OCI-LY1 (cell line): ENCODE measurements around the gene TAAR9.

Experiments used
- H2AFZ ChIP-seq: fragments of 200-600 bp; sonication (generic), shearing (Covaris generic); 2 replicates; pipeline ENCODE4 v1.6.0; 2014; ENCODE audit warnings: antibody characterized with exemption, mild to moderate bottlenecking, low read length
- H3F3A ChIP-seq: fragments of 200-600 bp; sonication (generic), shearing (Covaris generic); 2 replicates; pipeline ENCODE4 v1.6.0; 2014; ENCODE audit warnings: mild to moderate bottlenecking, antibody characterized with exemption, low read length, moderate library complexity; ENCODE audit not compliant: insufficient read depth
- H3K27ac ChIP-seq: fragments of 200-600 bp; sonication (generic); 2 replicates; pipeline ENCODE4 v1.5.1; 2014; ENCODE audit warnings: low read length, mixed run types, mild to moderate bottlenecking, low read depth; ENCODE audit not compliant: poor library complexity, severe bottlenecking
- H3K27me3 ChIP-seq: fragments of 200-600 bp; sonication (generic); 2 replicates; pipeline ENCODE4 v1.6.0; 2014; ENCODE audit warnings: antibody characterized with exemption, mild to moderate bottlenecking, low read length, moderate library complexity; ENCODE audit not compliant: insufficient read depth
- H3K36me3 ChIP-seq: fragments of 200-600 bp; sonication (generic); 2 replicates; pipeline ENCODE4 v1.6.1; 2014; ENCODE audit warnings: mild to moderate bottlenecking, antibody characterized with exemption, low read length, moderate library complexity, mixed read lengths; ENCODE audit not compliant: insufficient read depth
- H3K4me1 ChIP-seq: fragments of 200-600 bp; sonication (generic); 2 replicates; pipeline ENCODE4 v1.5.1; 2014; ENCODE audit warnings: mild to moderate bottlenecking, low read length, moderate library complexity; ENCODE audit not compliant: insufficient read depth, severe bottlenecking
- H3K4me2 ChIP-seq: fragments of 200-600 bp; sonication (generic), shearing (Covaris generic); 2 replicates; pipeline ENCODE4 v1.6.1; 2014; ENCODE audit warnings: low read length
- H3K4me3 ChIP-seq: fragments of 200-600 bp; sonication (generic); 2 replicates; pipeline ENCODE4 v1.5.1; 2014; ENCODE audit warnings: low read length, low read depth, mild to moderate bottlenecking, mixed read lengths; ENCODE audit not compliant: poor library complexity, severe bottlenecking
- H3K79me2 ChIP-seq: fragments of 200-600 bp; shearing (Covaris generic); 2 replicates; pipeline ENCODE4 v1.6.1; 2016; ENCODE audit warnings: mixed run types, low read length, mixed read lengths; ENCODE audit not compliant: insufficient read depth
- H3K9ac ChIP-seq: fragments of 200-600 bp; sonication (generic), shearing (Covaris generic); 2 replicates; pipeline ENCODE4 v1.6.1; 2014; ENCODE audit warnings: mild to moderate bottlenecking, low read length, mixed read lengths
- H3K9me2 ChIP-seq: fragments of 200-600 bp; sonication (generic), shearing (Covaris generic); 2 replicates; pipeline ENCODE4 v1.6.1; 2014; ENCODE audit warnings: low read depth, mild to moderate bottlenecking, low read length, mixed read lengths
- H3K9me3 ChIP-seq: fragments of 200-600 bp; shearing (Covaris generic); 2 replicates; pipeline ENCODE4 v1.6.1; 2014; ENCODE audit warnings: low read length, mixed read lengths
- H4K20me1 ChIP-seq: fragments of 200-600 bp; sonication (generic), shearing (Covaris generic); 2 replicates; pipeline ENCODE4 v1.6.0; 2016; ENCODE audit warnings: mild to moderate bottlenecking, low read length; ENCODE audit not compliant: insufficient read depth
- EZH2 ChIP-seq: fragments of 200-600 bp; sonication (generic), shearing (Covaris generic); IDR thresholded peaks from 2 replicates; pipeline ENCODE4 v1.8.0; 2017; ENCODE audit warnings: borderline replicate concordance, mixed run types, mild to moderate bottlenecking, antibody characterized with exemption, low read length, moderate library complexity, mixed read lengths
- TF ChIP-seq, protein P1 (sequence below): fragments of 200-600 bp; sonication (generic), shearing (Covaris generic); IDR thresholded peaks from 2 replicates; pipeline ENCODE4 v1.5.1; 2017; ENCODE audit warnings: mild to moderate bottlenecking, antibody characterized with exemption, low read length, moderate library complexity, mixed read lengths

TAAR9 gene

DNA sequence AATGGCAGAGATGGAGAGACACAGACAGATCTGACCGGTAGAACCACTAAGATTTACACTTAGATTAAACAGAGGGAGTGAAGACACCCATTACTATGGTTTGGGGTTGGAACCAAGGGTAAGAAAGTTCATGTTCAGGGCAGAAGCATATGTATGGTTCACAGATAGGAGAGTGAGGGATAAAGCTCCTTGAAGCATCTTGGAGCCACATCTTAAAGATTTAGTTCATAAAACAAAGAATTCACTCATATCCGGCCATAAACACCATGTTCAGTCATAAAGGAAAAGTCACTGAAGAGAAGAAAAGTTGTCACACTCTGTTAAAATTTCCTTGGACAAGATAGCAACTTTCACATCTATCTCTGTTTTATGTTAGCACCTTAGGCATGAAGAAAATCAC is 43.1 kb upstream of the TAAR9 start:
- no peaks in the 10 kb centered on the region for H3K27me3 ChIP-seq
- peaks cover 57% of the 10 kb centered on the region for H3K79me2 ChIP-seq
- peaks cover 8% of the 10 kb centered on the region; the same call in 1 of the 2 replicates for H3F3A ChIP-seq
- no peak overlapping the region for H2AFZ ChIP-seq
- 0 out of 2 replicates have a peak, but pooled peaks cover 6% of the 10 kb centered on the region for H3K9me3 ChIP-seq
- H3K9me2 ChIP-seq = no peaks in the 10 kb centered on the region
- peaks cover 79% of the 10 kb centered on the region for H3K4me1 ChIP-seq
- peak overlapping the region; percentile 93 for H3K27ac ChIP-seq
- peaks cover 60% of the 10 kb centered on the region for H3K36me3 ChIP-seq
- no peaks in the 10 kb centered on the region for H4K20me1 ChIP-seq
- H3K4me3 ChIP-seq = peak overlapping the region; percentile 48
- peak overlapping the region; percentile 72 for H3K9ac ChIP-seq
- no peak for TF ChIP-seq EZH2
- TF ChIP-seq, protein P1, sequence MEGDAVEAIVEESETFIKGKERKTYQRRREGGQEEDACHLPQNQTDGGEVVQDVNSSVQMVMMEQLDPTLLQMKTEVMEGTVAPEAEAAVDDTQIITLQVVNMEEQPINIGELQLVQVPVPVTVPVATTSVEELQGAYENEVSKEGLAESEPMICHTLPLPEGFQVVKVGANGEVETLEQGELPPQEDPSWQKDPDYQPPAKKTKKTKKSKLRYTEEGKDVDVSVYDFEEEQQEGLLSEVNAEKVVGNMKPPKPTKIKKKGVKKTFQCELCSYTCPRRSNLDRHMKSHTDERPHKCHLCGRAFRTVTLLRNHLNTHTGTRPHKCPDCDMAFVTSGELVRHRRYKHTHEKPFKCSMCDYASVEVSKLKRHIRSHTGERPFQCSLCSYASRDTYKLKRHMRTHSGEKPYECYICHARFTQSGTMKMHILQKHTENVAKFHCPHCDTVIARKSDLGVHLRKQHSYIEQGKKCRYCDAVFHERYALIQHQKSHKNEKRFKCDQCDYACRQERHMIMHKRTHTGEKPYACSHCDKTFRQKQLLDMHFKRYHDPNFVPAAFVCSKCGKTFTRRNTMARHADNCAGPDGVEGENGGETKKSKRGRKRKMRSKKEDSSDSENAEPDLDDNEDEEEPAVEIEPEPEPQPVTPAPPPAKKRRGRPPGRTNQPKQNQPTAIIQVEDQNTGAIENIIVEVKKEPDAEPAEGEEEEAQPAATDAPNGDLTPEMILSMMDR = no peak
- peak overlapping the region; percentile 71 for H3K4me2 ChIP-seq

DNA sequence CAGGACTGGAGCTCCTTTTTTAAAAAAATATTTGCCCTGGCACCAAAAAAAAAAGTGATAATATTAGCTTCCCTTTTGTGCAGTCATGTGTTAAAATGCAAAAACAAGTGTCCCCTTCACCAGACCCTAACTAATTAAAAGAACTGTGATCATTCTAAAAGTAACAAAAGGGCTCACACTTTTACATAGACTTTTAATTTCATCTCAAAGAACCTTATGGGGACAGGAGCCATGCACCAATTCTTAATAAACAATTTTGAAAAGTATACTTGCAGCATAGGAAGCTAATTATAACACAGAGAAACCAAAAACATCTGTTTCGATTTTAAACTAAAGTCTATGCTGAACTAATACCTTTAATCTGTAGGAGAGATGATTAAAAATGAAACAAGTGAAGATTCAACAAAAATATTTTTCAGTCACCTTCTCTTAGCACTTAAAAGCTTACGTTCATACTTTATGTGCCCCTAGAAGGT is 42.4 kb upstream of the TAAR9 start:
- Histone ChIP-seq H3K79me2 (peaks cover 51% of the 10 kb centered on the region), H3K27ac (peak overlapping the region; percentile 93), H3K27me3 (no peaks in the 10 kb centered on the region), H3K9me3 (0 out of 2 replicates have a peak, but pooled peaks cover 6% of the 10 kb centered on the region), H3K4me3 (peak overlapping the region; percentile 48), H3K4me2 (peak overlapping the region; percentile 71), H3K9ac (peak overlapping the region; percentile 72), H3K36me3 (peaks cover 67% of the 10 kb centered on the region), H4K20me1 (no peaks in the 10 kb centered on the region), H3K4me1 (peaks cover 79% of the 10 kb centered on the region), H3K9me2 (no peaks in the 10 kb centered on the region), H2AFZ (no peak overlapping the region), H3F3A (peaks cover 8% of the 10 kb centered on the region; the same call in 1 of the 2 replicates)
- TF ChIP-seq, protein P1 = no peak
- no peak for TF ChIP-seq EZH2

DNA sequence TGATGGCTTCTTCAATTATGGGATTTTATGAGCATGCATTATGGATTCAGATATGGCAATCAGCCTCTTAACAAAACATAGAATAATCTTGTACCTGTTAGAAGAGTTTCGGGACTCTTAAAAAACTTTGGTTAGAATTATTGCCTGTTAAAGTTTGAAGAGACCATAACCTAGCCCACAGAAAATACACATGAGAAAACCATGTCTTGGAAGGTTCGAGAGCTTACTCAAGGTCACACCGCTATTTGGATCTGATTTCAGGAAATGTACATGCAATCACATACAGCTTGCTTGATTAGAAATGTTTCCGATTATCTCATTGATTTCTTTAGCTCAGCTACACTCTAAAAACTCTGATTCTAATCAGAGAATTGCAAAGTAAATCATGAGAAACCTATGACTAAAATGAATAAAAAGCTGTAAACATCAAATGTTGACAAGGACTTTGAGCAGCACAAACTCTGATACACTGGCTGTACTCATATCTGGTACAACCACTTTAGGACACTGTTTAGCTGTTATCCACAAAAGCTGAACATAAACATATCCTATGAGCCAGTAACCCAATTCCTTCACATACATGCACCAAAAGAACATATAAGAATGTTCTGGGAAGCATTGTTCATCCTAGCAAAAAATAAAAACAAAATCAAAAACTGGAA is 41.4 kb upstream of the TAAR9 start:
- 0 out of 2 replicates have a peak, but pooled peaks cover 6% of the 10 kb centered on the region for H3K9me3 ChIP-seq
- peaks cover 77% of the 10 kb centered on the region for H3K36me3 ChIP-seq
- H3K9me2 ChIP-seq = no peaks in the 10 kb centered on the region
- TF ChIP-seq, protein P1 = no peak
- no peak for TF ChIP-seq EZH2
- H3K4me2 ChIP-seq = peak overlapping the region; percentile 71
- no peak overlapping the region for H2AFZ ChIP-seq
- H3F3A ChIP-seq = peaks cover 8% of the 10 kb centered on the region; the same call in 1 of the 2 replicates
- H4K20me1 ChIP-seq = no peaks in the 10 kb centered on the region
- peak overlapping the region; percentile 93 for H3K27ac ChIP-seq
- peaks cover 44% of the 10 kb centered on the region for H3K79me2 ChIP-seq
- peaks cover 74% of the 10 kb centered on the region for H3K4me1 ChIP-seq
- peak overlapping the region; percentile 48 for H3K4me3 ChIP-seq
- H3K27me3 ChIP-seq = no peaks in the 10 kb centered on the region
- H3K9ac ChIP-seq = peak overlapping the region; percentile 72; the same call in 1 of the 2 replicates
